H1 (cell line): ENCODE results near the gene FZD4.

ENCODE experiments used
- POLR2A ChIP-seq, 2 experiments: IDR thresholded peaks; 1 replicate in 1 of 2; 2 replicates in 1 of 2; pipeline ENCODE4 v1.6.1; 2011; ENCODE audit warnings: low read depth in 2 of 2, low read length in 2 of 2, mild to moderate bottlenecking in 2 of 2; ENCODE audit errors: control extremely low read depth in 1 of 2
- RAD21 ChIP-seq, 2 experiments: IDR thresholded peaks in 1 of 2; conservative IDR thresholded peaks in 1 of 2; 2 replicates each; pipeline ENCODE4 v1.6.1; 2011; ENCODE audit warnings: low read depth in 2 of 2, low read length in 2 of 2, improper control_type of control experiment in 1 of 2, inconsistent platforms in 1 of 2, mild to moderate bottlenecking in 1 of 2, moderate library complexity in 1 of 2
- SUZ12 ChIP-seq: fragments of 200-600 bp; sonication (generic); IDR thresholded peaks from 2 replicates; pipeline ENCODE4 v1.6.1; 2012; ENCODE audit warnings: mild to moderate bottlenecking, inconsistent platforms, low read length, moderate library complexity, mixed read lengths
- TAF1 ChIP-seq: IDR thresholded peaks from 2 replicates; pipeline ENCODE4 v1.6.1; 2011; ENCODE audit warnings: mild to moderate bottlenecking, low read depth, low read length
- TF ChIP-seq, protein P1 (sequence below), 3 experiments: IDR thresholded peaks; 1 replicate in 2 of 3; 2 replicates in 1 of 3; pipeline versions ENCODE4 v1.5.1 to v1.6.1; 2011; ENCODE audit warnings: low read length in 3 of 3, mild to moderate bottlenecking in 3 of 3, inconsistent platforms in 2 of 3, low read depth in 1 of 3, moderate library complexity in 1 of 3; ENCODE audit not compliant: insufficient read depth in 1 of 3; ENCODE audit errors: control extremely low read depth in 1 of 3

- TF ChIP-seq POLR2A (IDR thresholded peaks at IDR 0.05; ENCODE audit: control extremely low read depth in 1 of 2, low read depth in 2 of 2, low read length in 2 of 2) (no peak), TAF1 (no peak), SUZ12 (no peak), RAD21 (IDR thresholded peaks at IDR 0.05 in 1 of 2, conservative IDR thresholded peaks at IDR 0.05 in 1 of 2; ENCODE audit: low read depth in 2 of 2, low read length in 2 of 2) (no peak)
- TF ChIP-seq, protein P1, sequence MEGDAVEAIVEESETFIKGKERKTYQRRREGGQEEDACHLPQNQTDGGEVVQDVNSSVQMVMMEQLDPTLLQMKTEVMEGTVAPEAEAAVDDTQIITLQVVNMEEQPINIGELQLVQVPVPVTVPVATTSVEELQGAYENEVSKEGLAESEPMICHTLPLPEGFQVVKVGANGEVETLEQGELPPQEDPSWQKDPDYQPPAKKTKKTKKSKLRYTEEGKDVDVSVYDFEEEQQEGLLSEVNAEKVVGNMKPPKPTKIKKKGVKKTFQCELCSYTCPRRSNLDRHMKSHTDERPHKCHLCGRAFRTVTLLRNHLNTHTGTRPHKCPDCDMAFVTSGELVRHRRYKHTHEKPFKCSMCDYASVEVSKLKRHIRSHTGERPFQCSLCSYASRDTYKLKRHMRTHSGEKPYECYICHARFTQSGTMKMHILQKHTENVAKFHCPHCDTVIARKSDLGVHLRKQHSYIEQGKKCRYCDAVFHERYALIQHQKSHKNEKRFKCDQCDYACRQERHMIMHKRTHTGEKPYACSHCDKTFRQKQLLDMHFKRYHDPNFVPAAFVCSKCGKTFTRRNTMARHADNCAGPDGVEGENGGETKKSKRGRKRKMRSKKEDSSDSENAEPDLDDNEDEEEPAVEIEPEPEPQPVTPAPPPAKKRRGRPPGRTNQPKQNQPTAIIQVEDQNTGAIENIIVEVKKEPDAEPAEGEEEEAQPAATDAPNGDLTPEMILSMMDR (IDR thresholded peaks at IDR 0.05; ENCODE audit: control extremely low read depth in 1 of 3, insufficient read depth in 1 of 3, low read depth in 1 of 3, low read length in 3 of 3) = no peak
Observed at GRCh38 chr11:86969258-86969657, 14.1 kb upstream of the FZD4 start.
